Left lung (tissue), 10 donors: ENCODE data around the gene SHC3. TPM values are rescaled to one million over a fixed set of nuclear protein-coding genes. Genes with fewer than 3 reads are reported as not detected.

Source experiments
- ATAC-seq: fragments of 200-7000 bp; cut with Tn5 transposase; one replicate; pipeline ENCODE4 v1.9.1; 2020; ENCODE audit warnings: moderate library complexity
- DNase-seq, 4 donors: peaks; one replicate each; pipeline ENCODE4 v3.0.0-alpha.2; 2013 to 2020
- H3K27ac ChIP-seq, 2 donors: fragments of 200-600 bp; sonication (generic) in 1 of 2; one replicate each; pipeline versions ENCODE4 v1.5.0 to v1.8.0; 2020 to 2021
- H3K27me3 ChIP-seq, 2 donors: fragments of 200-600 bp; sonication (generic) in 1 of 2; one replicate each; pipeline versions ENCODE4 v1.5.0 to v1.8.0; 2020 to 2021
- H3K36me3 ChIP-seq, 2 donors: fragments of 200-600 bp; sonication (generic) in 1 of 2; one replicate each; pipeline versions ENCODE4 v1.5.0 to v1.8.0; 2020 to 2021
- H3K4me1 ChIP-seq, 2 donors: fragments of 200-600 bp; one replicate each; pipeline ENCODE4 v1.8.0; 2021
- H3K4me3 ChIP-seq, 2 donors: fragments of 200-600 bp; sonication (generic) in 1 of 2; one replicate each; pipeline versions ENCODE4 v1.5.0 to v1.8.0; 2020 to 2021; ENCODE audit warnings: mild to moderate bottlenecking in 1 of 2
- H3K9me3 ChIP-seq, 2 donors: fragments of 200-600 bp; sonication (generic) in 1 of 2; one replicate each; pipeline versions ENCODE4 v1.5.0 to v1.8.0; 2020 to 2021
- intact Hi-C, 2 donors: fragments of 100-400 bp; cut with DNase I; formaldehyde crosslinking; loops; one replicate each; pipeline versions ENCODE4 v1.11.2 to v1.14.2; 2022
- polyA plus RNA-seq, 6 donors: library from polyadenylated mRNA; unstranded; fragments of 120-200 nt; gene quantifications; one replicate each; pipeline ENCODE4 v1.2.1, GENCODE V29; 2013; ENCODE audit not compliant: insufficient read length in 6 of 6
- total RNA-seq, 2 donors: library from RNA; stranded (reverse); fragmentation: NEBNext Ultra II Directional; extraction: Animal tissue kit (Norgen Biotek cat#: 25700); gene quantifications; one replicate each; pipeline ENCODE4 v1.2.1, GENCODE V29; 2021
- TF ChIP-seq, protein P1 (sequence below), 2 donors: fragments of 200-600 bp; sonication (generic) in 1 of 2; IDR thresholded peaks; one replicate each; pipeline versions ENCODE4 v1.5.0 to v1.8.0; 2021; ENCODE audit warnings: antibody characterized with exemption in 2 of 2
- donor health status: DM: no; HTN: yes; CAD: no.
- donor health status: DM: no; HTN: no; CAD: no.

SHC3 gene
- total and polyA plus RNA-seq, 8 donors, result 10.4 to 19.2 (median 15.6) TPM

DNA sequence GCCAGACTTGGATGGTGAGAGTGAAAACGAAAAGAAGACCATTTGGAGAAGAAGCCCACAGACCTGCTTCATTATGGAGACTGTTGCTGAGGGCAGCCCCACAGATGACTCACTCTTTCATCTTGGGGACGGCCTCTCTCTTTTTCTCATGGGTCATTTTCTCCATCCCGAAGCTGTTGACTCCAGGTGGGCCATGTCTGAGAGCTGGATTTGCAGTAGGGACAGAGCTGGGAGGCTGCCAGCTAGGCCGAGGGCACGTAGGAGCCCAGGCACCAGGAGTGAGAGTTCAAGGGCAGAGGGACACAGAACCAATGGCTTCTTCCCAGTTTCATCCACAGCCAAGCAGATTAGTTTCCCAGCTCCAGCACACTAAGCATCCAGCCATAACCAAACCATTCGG is 95.0 kb downstream of the SHC3 start:
- no peaks in the 10 kb centered on the region for H3K36me3 ChIP-seq
- H3K4me1 ChIP-seq, result peaks cover 0 to under 1% of the 10 kb centered on the region in 2 donors
- TF ChIP-seq, protein P1, sequence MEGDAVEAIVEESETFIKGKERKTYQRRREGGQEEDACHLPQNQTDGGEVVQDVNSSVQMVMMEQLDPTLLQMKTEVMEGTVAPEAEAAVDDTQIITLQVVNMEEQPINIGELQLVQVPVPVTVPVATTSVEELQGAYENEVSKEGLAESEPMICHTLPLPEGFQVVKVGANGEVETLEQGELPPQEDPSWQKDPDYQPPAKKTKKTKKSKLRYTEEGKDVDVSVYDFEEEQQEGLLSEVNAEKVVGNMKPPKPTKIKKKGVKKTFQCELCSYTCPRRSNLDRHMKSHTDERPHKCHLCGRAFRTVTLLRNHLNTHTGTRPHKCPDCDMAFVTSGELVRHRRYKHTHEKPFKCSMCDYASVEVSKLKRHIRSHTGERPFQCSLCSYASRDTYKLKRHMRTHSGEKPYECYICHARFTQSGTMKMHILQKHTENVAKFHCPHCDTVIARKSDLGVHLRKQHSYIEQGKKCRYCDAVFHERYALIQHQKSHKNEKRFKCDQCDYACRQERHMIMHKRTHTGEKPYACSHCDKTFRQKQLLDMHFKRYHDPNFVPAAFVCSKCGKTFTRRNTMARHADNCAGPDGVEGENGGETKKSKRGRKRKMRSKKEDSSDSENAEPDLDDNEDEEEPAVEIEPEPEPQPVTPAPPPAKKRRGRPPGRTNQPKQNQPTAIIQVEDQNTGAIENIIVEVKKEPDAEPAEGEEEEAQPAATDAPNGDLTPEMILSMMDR (IDR thresholded peaks at IDR 0.05), result no peak
- no peak overlapping the region for H3K27ac ChIP-seq
- H3K4me3 ChIP-seq, result no peak overlapping the region
- DNase-seq (no peak), ATAC-seq (no peak)
- no peaks in the 10 kb centered on the region for H3K9me3 ChIP-seq
- no peaks in the 10 kb centered on the region for H3K27me3 ChIP-seq
- intact Hi-C loops, result no loop called here

DNA sequence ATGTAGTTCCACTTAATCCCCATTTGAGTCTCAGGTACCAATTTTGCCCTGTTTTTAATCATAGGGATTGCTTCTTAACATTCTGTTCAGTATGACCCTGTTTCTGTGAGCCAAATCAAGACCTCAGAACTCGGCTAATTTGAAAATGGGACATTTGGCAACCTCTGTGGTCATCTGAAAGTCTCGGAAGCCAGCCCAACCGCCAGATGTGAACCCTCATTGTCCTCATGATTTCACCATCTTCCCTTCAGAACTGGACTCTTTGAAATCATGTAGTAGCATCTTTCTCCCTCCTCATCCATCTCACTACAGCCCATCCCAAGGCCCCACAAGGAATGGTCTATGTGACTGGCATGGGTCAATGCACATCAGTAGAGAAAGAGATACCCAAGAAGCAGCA is 98.4 kb downstream of the SHC3 start:
- no peaks in the 10 kb centered on the region for H3K9me3 ChIP-seq
- peaks cover 0 to 3% of the 10 kb centered on the region in 2 donors for H3K4me1 ChIP-seq
- peaks cover 0 to 3% of the 10 kb centered on the region in 2 donors for H3K36me3 ChIP-seq
- no peak for ATAC-seq
- peak in 2 of 4 donors; percentile 80 to 82 for DNase-seq
- H3K27me3 ChIP-seq, result no peaks in the 10 kb centered on the region
- H3K27ac ChIP-seq, result peak overlapping the region in 1 of 2 donors; percentile 61
- H3K4me3 ChIP-seq, result no peak overlapping the region
- TF ChIP-seq, protein P1 (IDR thresholded peaks at IDR 0.05), result no peak
- intact Hi-C loops, result no loop called here

DNA sequence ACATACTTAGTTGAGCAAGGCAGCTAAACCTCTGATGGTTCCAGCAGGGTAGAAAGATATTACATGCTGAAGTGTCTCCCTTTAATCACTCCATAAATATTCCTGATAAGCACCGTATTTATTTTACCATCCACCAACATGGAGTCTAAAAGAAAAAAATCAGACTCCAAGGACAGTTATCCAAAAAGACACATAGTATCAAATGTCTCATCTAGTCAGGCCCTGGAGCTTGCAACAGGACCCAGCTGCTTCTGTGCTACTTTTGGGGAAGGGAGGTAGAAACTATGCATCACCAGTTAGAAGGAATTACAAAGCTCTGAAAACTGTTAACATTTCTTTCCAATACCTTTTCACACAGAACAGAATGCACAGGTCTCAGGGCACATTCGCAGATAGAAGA is 99.2 kb downstream of the SHC3 start:
- peak; percentile 33 for ATAC-seq
- DNase-seq, result peak in 2 of 4 donors; percentile 62 to 69
- no peaks in the 10 kb centered on the region for H3K27me3 ChIP-seq
- no peaks in the 10 kb centered on the region for H3K9me3 ChIP-seq
- H3K36me3 ChIP-seq, result peaks cover 0 to 3% of the 10 kb centered on the region in 2 donors
- H3K4me3 ChIP-seq, result no peak overlapping the region
- intact Hi-C loops, result no loop called here
- TF ChIP-seq, protein P1 (IDR thresholded peaks at IDR 0.05), result no peak
- peak overlapping the region in 1 of 2 donors; percentile 61 for H3K27ac ChIP-seq
- H3K4me1 ChIP-seq, result peaks cover 0 to 3% of the 10 kb centered on the region in 2 donors

DNA sequence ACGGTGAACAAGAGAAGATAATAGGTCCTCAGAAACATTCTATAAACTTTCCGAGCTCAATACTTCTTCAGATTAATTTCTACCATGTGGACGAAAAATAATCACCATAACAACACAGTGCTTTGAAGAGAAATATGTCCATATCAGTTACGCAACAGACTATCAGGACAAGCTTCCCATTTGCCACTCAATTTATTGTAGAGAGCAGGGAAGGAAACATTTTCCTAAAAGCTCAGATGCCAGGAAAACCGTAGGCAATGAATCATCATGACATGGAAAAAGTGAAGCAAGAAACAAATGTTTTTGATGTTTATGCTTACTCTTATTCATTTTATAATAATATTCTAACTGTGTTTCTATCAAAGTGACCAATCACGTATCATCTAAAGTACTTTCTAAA is 99.8 kb downstream of the SHC3 start:
- Histone ChIP-seq H3K27ac (peak overlapping the region; percentile 55 to 67), H3K4me1 (peaks cover 0 to 3% of the 10 kb centered on the region in 2 donors), H3K27me3 (no peaks in the 10 kb centered on the region), H3K4me3 (no peak overlapping the region), H3K36me3 (peaks cover 0 to 3% of the 10 kb centered on the region in 2 donors), H3K9me3 (no peaks in the 10 kb centered on the region)
- intact Hi-C loops, result no loop called here
- DNase-seq (peak in 2 of 4 donors; percentile 69 to 78), ATAC-seq (peak; percentile 55)
- TF ChIP-seq, protein P1 (IDR thresholded peaks at IDR 0.05), result no peak

DNA sequence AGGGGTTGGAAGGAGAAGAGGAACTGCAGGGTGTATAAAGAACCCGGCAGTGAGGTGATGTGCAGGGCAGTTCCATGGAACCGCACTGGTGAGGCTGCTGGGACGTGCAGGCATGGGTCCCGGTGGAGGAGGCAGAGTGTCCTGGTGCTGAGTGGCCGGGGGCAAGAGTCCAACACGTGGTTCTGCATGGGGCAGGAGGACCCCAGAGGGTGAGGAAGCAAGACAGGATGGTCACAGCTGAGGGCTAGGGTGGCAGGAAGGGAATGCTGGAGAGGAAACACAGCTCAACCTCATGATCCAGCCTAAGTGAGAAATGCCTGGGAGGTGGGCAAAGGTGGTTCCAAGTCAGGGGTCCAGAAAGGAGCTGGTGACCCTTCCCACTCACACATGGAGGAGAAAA is 100.2 kb downstream of the SHC3 start:
- H3K27me3 ChIP-seq, result no peaks in the 10 kb centered on the region
- no peak for DNase-seq
- ATAC-seq, result peak; percentile 20
- peak overlapping the region; percentile 55 to 67 for H3K27ac ChIP-seq
- peaks cover 0 to 3% of the 10 kb centered on the region in 2 donors for H3K4me1 ChIP-seq
- intact Hi-C loops, result no loop called here
- peaks cover 0 to 3% of the 10 kb centered on the region in 2 donors for H3K36me3 ChIP-seq
- H3K9me3 ChIP-seq, result no peaks in the 10 kb centered on the region
- TF ChIP-seq, protein P1 (IDR thresholded peaks at IDR 0.05), result no peak
- no peak overlapping the region for H3K4me3 ChIP-seq
